ENCODE data around the gene C19orf33.

Gene C19orf33

GRCh38 chr19:38280030-38280921, 23.8 kb upstream of the C19orf33 start:
- DNase-seq (ENCODE audit: low spot score), result no peak

DNA sequence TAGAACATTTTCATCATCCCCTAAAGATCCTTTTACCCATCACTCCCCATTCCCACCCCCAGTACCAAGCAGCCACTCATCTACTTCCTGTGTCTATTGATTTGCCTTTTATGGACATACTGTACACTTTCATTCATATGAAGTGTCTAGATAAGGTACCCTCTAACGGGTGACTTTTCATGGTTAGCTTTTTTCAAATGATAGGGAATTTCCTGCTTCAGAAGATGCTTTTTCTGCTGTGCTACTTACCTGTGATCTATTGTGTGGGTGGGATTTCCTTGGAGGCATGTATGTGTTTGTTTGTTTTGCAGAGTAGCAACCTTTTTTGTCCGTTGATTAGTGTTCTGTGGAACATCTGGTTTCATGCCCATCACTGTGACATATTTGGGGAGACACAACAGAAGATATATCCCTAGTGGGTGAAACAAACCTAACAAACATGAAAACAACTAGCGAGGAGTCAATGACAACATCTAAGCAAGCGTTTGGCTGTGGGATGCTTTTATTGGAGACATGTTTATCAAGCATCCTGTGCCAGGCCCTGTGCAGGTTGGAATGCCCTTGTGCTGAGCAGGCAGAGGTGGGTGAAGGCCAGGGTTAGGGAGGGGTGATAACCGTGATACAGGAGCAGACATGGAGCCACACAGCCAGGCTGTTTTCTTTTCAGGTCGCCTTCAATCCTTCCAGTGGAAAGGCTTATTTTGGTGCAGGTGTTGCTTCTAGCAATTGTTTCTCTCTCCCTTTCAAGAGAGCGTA, 22.1 kb upstream of the C19orf33 start:
- no peak for DNase-seq (ENCODE audit: low spot score)

GRCh38 chr19:38283271-38283670, 20.8 kb upstream of the C19orf33 start:
- DNase-seq (ENCODE audit: low spot score), result no peak

DNA sequence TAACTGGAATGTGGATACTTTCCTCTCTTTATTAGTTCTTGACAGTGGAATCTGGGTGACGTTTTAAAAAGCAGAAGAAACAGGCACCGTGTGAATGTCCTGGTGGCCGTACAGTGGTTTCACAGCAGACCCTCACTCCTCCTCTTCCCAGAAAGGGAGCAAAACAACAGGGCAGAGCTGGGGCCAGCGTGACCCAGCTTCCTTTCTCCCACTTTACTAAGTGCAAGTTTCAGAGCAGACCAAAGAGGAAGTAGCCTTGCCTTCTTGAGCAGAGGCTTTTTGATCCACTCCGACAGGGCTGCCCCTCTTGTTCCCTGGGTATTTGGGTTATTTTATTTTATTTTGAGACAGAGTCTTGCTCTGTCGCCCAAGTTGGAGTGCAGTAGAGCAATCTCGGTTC, 19.6 kb upstream of the C19orf33 start:
- peak; percentile 41 for DNase-seq (ENCODE audit: low spot score)

DNA sequence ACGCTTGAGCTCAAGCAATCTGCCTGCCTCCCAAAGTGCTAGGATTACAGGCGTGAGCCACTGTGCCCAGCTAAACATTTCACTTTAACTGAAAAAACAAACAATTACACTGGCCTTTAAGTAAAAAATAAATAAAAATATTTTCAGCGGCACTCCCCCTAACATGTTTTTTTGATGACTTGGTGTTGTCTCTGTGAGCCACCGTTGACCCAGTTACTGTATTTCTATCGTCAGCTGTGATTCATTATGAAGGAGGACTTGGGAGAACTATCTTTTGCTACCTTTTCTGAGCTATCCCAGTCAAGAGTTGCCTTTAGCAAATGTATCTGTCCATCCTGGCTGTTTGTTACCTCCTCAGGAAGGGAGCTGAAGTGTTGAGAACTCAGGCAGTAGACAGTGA, 18.5 kb upstream of the C19orf33 start:
- DNase-seq (ENCODE audit: low spot score), result no peak

- DNase-seq (ENCODE audit: low spot score), result no peak
Observed at GRCh38 chr19:38287604-38288003, 16.4 kb upstream of the C19orf33 start.

- no peak for DNase-seq (ENCODE audit: low spot score)
Observed at GRCh38 chr19:38288123-38288855, 15.8 kb upstream of the C19orf33 start.

- no peak for DNase-seq (ENCODE audit: low spot score)
Observed at GRCh38 chr19:38289955-38290354, 14.1 kb upstream of the C19orf33 start.

DNA sequence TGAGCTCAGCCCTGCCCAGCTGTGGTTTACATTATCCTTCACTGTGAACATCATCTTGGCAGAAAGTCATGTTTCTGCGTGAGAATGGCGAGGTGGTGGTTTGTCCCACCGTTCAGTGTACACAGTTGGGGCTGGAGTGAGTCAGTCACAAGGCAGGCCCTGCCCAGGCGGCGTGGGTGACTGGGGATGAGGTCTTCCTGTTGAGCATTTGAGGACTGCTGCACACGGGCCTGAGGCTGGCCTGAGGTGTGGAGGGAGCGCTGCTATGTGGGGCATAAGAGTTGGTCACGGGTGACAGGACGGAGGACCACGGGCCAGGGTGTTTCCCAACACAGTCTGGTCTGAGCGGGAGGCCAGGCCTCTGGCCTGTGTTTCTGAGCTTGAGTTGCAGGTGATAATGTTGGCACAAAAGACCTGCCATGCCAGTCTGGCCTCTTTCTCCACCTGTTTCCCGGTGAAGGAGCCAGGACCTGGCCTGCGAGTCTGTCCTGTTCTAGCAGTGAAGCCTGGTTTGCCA, 13.4 kb upstream of the C19orf33 start:
- DNase-seq (ENCODE audit: low spot score), result no peak

- DNase-seq (ENCODE audit: low spot score), result no peak
Observed at GRCh38 chr19:38291855-38292254, 12.2 kb upstream of the C19orf33 start.

DNA sequence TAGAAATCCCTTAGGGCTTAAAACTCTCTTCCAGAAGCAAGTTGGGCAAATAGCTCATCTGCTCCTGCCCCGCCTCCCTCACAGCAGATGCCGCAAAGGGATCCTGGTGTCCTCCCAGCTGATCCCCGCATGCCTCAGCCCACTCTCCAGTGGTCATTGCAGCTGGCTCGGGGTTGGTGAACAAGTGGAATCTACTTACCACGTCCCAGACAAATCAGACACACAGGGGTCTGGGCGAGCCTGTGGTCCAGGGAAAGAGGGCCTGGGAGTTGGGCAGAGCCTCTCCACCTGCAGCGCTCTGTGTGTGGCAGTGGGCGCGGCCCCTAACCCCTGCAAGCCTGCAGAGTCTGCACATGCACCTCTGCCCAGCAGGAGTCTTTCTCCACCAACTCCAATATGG, 10.8 kb upstream of the C19orf33 start:
- no peak for DNase-seq (ENCODE audit: low spot score)

DNA sequence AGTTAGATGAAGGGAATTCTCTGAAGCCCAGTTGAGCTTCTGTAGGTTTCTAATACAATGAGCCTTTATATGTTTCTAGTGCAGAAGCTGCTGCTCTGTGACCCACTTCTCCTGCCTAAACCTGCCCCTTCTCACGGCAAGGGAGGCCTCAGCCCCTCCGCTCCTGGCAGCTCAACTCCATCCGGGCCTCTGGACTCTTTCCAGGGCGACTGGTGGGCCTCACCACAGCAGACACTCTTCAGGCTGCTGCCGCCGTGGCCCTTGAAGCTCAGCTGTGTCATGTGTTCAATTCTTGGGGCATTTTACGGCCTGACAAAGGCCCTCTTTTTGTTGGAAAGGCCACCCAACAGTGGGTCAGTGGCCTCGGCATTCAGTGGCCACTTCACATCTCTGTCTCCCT, 10.0 kb upstream of the C19orf33 start:
- DNase-seq (ENCODE audit: low spot score), result no peak

DNA sequence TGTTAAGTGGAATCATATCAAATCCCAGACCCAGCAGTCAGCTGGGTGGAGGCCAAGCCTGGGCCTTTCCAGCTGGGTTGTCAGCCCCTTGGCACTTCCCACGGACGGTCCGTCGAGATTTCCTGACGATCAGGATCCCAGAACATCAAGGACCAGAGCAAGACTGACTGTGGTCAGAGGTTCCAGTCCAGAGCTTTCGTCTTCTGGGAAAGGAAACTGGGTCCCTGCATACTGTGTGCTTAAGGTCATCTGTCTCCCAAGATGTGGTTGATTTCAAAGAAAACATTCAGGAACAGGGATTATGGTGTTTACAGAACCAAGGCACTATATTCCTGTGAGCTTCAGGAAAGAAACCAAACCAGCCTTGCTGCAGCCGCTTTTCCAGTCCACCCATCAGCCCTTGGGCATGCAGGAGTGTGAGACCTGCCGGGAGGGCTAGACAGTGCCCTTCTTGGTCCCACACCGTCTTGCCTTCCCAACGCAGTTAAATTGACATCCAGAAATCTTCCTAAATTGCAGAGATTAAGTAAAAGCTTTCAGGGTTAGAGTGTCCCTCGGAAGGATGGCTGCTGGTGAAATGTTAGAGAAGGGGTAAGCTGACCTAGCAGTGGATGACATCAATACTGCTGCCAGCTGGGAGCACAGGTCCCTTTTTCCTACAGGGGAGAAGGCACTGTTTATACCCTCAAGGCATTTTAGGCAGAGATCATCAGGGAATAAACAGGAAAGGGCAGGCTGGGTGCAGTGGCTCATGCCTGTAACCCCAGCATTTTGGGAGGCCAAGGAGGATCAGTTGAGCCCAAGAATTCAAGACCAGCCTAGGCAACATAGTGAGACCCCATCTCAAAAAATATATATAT, 5.0 kb upstream of the C19orf33 start:
- DNase-seq (ENCODE audit: low spot score), result no peak

- DNase-seq (ENCODE audit: low spot score), result no peak
Observed at GRCh38 chr19:38304352-38304865, 358 bp downstream of the C19orf33 start.

DNA sequence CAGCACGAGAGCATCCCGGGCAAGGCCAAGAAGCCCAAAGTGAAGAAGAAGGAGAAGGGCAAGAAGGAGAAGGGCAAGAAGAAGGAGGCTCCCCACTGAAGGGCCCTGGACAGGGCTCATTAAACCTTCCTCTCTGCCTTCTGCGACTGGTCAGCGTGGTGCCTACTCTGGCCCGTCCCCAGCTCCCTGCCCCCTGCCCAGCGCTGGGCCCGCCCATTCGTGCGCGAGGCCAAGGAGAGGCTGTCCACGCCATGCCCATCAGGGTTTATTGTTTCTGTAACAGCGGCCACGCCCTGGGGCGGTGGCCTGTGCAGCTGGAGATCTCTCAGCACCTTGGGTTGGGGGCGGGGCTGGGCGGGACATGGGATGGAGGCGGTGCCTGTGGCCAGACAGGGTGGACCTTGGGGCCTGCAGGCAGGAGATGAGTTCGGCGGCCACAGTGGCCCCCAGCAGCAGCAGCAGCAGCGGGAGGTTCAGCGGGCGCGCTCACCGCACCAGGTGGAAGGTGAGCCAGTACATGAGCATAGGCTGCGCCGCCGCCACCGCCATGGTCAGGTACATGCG, 897 bp downstream of the C19orf33 start:
- no peak for DNase-seq (ENCODE audit: low spot score)

DNA sequence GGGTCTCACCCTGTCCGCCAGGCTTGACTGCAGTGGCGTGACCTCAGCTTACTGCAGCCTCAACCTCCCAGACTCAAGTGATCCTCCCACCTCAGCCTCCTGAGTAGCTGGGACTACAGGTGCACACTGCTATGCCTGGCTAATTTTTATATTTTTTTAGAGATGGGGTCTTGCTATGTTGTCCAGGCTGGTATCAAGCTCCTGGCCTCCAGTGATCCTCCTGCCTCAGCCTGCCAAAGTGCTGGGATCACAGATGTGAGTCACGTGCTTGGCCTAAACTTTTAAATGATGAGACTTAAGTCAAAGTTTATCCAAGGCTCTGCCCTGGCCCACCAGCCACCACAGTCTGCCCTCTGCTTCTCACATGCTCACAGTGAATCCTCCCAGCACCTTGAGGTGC, 2.2 kb downstream of the C19orf33 start:
- no peak for DNase-seq (ENCODE audit: low spot score)

DNA sequence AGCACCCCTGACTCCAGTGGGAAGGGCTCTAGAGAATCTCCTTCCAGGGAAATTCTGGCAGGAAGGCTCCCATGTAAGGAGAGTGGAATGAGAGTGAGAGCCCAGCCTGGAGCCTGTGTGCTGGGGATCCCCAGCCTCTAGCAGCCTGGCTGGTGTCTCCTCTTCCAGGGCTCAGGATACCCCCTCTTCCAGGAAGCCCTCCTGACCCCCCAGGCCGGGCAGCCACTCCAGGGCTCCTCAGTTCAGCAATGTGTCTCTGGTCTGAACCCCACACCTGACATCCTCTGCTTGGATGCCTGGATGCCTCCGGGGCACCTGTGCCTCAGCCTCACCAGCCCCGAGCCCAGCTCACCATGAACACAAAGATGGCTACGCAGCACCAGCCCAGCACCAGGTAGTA, 3.0 kb downstream of the C19orf33 start:
- DNase-seq (ENCODE audit: low spot score), result no peak

GRCh38 chr19:38307597-38307996, 3.5 kb downstream of the C19orf33 start:
- DNase-seq (ENCODE audit: low spot score), result no peak

- no peak for DNase-seq (ENCODE audit: low spot score)
Observed at GRCh38 chr19:38308006-38308766, 4.1 kb downstream of the C19orf33 start.
